Testis (tissue), 3 donors: Measurements from ENCODE around the gene CKS2. TPM values are rescaled to one million over a fixed set of nuclear protein-coding genes. Genes with fewer than 3 reads are reported as not detected.

ENCODE experiments used
- DNase-seq: peaks from one replicate; pipeline ENCODE4 v3.0.0-alpha.2; 2019
- H3K27ac ChIP-seq, 2 donors: fragments of 200-600 bp; sonication (generic); one replicate each; pipeline ENCODE4 v1.5.1; 2019
- H3K27me3 ChIP-seq: fragments of 200-600 bp; sonication (generic); one replicate; pipeline ENCODE4 v1.5.1; 2019
- H3K36me3 ChIP-seq: fragments of 200-600 bp; sonication (generic); one replicate; pipeline ENCODE4 v1.5.1; 2017; ENCODE audit warnings: low read depth; ENCODE audit errors: missing control alignments
- H3K4me1 ChIP-seq: fragments of 200-600 bp; sonication (generic); one replicate; pipeline ENCODE4 v1.5.1; 2019
- H3K4me3 ChIP-seq, 2 donors: fragments of 200-600 bp; sonication (generic); one replicate each; pipeline ENCODE4 v1.5.1; 2017 to 2019
- H3K9me3 ChIP-seq: fragments of 200-600 bp; sonication (generic); one replicate; pipeline ENCODE4 v1.5.1; 2017
- POLR2A ChIP-seq: fragments of 450-650 bp; IDR thresholded peaks from one replicate; pipeline ENCODE4 v1.6.1; 2017; ENCODE audit warnings: antibody characterized with exemption, mild to moderate bottlenecking, moderate library complexity
- WGBS, 2 donors: methylation state at CpG; one replicate each; pipeline ENCODE4 v1.1.5; 2018; 5-methylcytosine and 5-hydroxymethylcytosine counted together
- intact Hi-C: fragments of 100-400 bp; cut with DNase I; formaldehyde crosslinking; loops from one replicate; pipeline ENCODE4 v1.15.1; 2023; ENCODE audit warnings: low total_unique reads
- polyA plus RNA-seq: library from polyadenylated mRNA; stranded (reverse); fragments of 350-450 nt; fragmentation: Illumina TruSeq; extraction: RNeasy Lipid Tissue Mini Kit (QIAGEN cat#74804); gene quantifications from one replicate; pipeline ENCODE4 v1.2.3, GENCODE V29; 2014; ENCODE audit warnings: low read depth, low replicate concordance; ENCODE audit not compliant: insufficient read depth
- total RNA-seq, 2 donors: library from RNA; depleted of rRNA; stranded (reverse); fragments of >200 nt; gene quantifications; one replicate each; pipeline ENCODE4 v1.2.3, GENCODE V29; 2016
- TF ChIP-seq, protein P1 (sequence below), 3 experiments: fragments of 450-650 bp in 2 of 3; fragments of 200-600 bp in 1 of 3; sonication (generic) in 1 of 3; IDR thresholded peaks; one replicate each; pipeline ENCODE4 v1.5.1; 2016 to 2019; ENCODE audit warnings: antibody characterized with exemption in 3 of 3, mild to moderate bottlenecking in 2 of 3, moderate library complexity in 1 of 3

Gene CKS2
- total and polyA plus RNA-seq, 3 donors from 2014 or later: 200 to 415 (median 222) TPM

DNA sequence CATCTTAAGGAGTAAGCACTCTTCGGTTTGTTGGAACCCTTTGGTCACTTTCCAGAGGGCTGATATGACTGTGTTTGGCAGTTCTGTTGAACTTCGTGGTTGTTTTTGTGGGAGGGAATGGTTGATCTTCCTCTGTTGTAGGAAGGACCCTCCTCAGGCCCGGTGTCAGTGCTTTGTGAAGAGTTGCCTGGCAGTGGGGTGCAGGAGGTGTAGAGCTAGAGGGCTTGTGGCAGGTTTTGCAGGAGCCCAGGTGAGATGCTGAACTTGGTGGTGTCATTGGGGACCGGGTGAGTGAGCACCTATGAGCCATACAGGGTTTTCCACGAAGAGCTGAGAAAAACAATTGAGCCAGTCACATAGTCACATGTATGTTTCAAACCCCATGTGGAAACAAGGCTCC is 34.5 kb downstream of the CKS2 start:
- no peak for DNase-seq
- no peak for TF ChIP-seq POLR2A
- TF ChIP-seq, protein P1, sequence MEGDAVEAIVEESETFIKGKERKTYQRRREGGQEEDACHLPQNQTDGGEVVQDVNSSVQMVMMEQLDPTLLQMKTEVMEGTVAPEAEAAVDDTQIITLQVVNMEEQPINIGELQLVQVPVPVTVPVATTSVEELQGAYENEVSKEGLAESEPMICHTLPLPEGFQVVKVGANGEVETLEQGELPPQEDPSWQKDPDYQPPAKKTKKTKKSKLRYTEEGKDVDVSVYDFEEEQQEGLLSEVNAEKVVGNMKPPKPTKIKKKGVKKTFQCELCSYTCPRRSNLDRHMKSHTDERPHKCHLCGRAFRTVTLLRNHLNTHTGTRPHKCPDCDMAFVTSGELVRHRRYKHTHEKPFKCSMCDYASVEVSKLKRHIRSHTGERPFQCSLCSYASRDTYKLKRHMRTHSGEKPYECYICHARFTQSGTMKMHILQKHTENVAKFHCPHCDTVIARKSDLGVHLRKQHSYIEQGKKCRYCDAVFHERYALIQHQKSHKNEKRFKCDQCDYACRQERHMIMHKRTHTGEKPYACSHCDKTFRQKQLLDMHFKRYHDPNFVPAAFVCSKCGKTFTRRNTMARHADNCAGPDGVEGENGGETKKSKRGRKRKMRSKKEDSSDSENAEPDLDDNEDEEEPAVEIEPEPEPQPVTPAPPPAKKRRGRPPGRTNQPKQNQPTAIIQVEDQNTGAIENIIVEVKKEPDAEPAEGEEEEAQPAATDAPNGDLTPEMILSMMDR (IDR thresholded peaks at IDR 0.05): no peak
- Histone ChIP-seq H3K4me3 (no peak overlapping the region), H3K36me3 (no peaks in the 10 kb centered on the region), H3K4me1 (no peaks in the 10 kb centered on the region), H3K9me3 (no peaks in the 10 kb centered on the region), H3K27ac (no peak overlapping the region), H3K27me3 (no peaks in the 10 kb centered on the region)
- intact Hi-C loops: no loop called here
- 90 to 98% methylated on average over 5 of the region's 5 CpGs for WGBS, 2 donors

DNA sequence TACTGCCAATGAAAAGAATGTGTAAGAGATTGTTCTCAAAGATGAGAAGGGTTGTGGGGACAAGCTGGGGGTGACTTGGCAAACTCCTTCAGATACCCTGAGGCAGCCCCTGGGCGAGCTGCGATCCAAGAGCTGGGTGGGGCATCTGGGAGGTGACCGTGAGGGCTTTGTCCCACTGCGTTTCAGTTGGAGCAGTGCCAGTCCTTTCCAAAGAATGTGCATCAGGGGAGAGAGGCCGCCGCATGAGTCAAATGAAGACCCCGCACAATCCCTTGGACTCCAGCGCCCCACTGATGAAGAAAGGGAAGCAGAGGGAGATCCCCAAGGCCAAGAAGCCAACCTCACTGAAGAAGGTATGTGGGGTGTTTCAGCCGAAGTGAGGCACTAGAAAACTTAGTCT is 35.7 kb downstream of the CKS2 start:
- WGBS, 2 donors: 48 to 80% methylated on average over 9 of the region's 9 CpGs
- H3K9me3 ChIP-seq: no peaks in the 10 kb centered on the region
- H3K4me3 ChIP-seq: no peak overlapping the region
- H3K4me1 ChIP-seq: no peaks in the 10 kb centered on the region
- H3K36me3 ChIP-seq: no peaks in the 10 kb centered on the region
- intact Hi-C loops: no loop called here
- TF ChIP-seq, protein P1 (IDR thresholded peaks at IDR 0.05): no peak
- H3K27ac ChIP-seq: no peak overlapping the region
- DNase-seq: no peak
- H3K27me3 ChIP-seq: no peaks in the 10 kb centered on the region

DNA sequence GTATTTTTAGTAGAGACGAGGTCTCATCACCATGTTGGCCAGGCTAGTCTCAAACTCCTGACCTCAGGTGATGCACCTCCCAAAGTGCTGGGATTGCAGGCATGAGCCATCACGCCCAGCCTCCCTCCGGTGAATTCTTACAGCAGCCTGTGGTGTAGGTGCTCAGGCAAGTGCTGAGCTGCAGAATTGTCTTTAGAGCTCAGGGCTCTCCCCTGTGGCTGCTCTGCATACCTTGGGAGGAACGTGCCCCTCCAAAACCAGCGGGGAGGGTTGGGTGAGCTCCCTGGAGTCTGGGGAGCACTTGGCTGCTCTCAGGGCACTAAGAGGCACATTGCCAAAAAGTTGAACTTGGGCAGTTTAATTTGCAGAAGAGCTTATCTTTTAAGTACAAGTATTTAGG is 36.7 kb downstream of the CKS2 start:
- intact Hi-C loops: no loop called here
- DNase-seq: no peak
- TF ChIP-seq POLR2A: no peak
- TF ChIP-seq, protein P1 (IDR thresholded peaks at IDR 0.05): no peak
- 89 to 100% methylated on average over 5 of the region's 5 CpGs for WGBS, 2 donors
- Histone ChIP-seq H3K4me3 (no peak overlapping the region), H3K4me1 (no peaks in the 10 kb centered on the region), H3K27me3 (no peaks in the 10 kb centered on the region), H3K9me3 (no peaks in the 10 kb centered on the region), H3K36me3 (no peaks in the 10 kb centered on the region), H3K27ac (no peak overlapping the region)

DNA sequence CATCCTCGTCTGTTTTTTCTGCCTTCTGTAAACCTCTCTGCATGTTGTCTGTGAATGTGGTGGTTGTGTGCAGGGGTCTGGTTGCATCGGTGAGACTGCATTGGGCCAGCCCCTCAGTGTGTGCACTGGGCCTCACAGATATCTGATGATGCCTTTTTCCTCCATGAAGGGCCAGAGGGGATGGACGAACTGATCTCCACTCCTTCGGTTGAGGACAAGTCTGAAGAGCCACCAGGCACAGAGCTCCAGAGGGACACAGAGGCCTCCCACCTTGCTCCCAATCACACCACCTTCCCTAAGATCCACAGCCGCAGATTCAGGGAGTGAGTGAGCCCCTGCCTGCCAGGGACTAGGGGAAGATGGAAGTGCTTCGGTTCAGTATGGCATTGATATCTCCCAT is 38.6 kb downstream of the CKS2 start:
- H3K4me1 ChIP-seq: peaks cover 11% of the 10 kb centered on the region
- TF ChIP-seq, protein P1 (IDR thresholded peaks at IDR 0.05): no peak
- TF ChIP-seq POLR2A: no peak
- no peaks in the 10 kb centered on the region for H3K36me3 ChIP-seq
- WGBS, 2 donors: 91 to 97% methylated on average over 4 to 6 of the region's 6 CpGs
- no peak overlapping the region for H3K27ac ChIP-seq
- no peaks in the 10 kb centered on the region for H3K9me3 ChIP-seq
- no peaks in the 10 kb centered on the region for H3K27me3 ChIP-seq
- DNase-seq: no peak
- H3K4me3 ChIP-seq: no peak overlapping the region
- intact Hi-C loops: no loop called here

DNA sequence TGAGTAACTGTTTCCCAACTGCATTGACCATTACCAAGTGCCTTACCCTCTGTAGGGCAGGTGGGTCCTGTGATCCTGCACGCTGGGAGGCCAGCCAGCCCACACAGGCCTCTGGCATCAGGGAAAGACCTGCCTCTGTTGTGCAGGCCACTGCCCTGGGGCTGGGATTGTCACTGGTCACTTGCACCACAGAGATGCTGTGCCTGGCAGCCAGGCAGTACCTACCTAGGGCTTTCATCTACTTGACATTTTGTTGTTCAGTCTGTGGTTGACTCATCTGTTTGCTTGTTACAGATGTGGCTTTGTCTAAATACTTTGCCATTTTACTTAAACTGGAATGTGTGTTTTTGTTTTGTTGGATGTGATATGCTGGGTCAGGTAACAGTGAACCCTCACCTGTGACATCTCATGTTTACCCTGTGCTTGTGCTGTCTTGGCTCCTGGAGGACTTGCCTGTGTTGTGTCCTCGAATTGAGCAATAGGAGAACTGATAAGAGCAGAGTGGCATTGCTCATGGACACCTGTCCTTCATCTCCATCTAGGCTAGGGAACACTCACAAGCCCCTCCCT is 40.1 kb downstream of the CKS2 start:
- H3K9me3 ChIP-seq: no peaks in the 10 kb centered on the region
- TF ChIP-seq, protein P1 (IDR thresholded peaks at IDR 0.05): no peak
- no peak for TF ChIP-seq POLR2A
- no peaks in the 10 kb centered on the region for H3K27me3 ChIP-seq
- DNase-seq: no peak
- intact Hi-C loops: no loop called here
- H3K27ac ChIP-seq: no peak overlapping the region
- 88% methylated on average over 2 of the region's 2 CpGs for WGBS, 2 donors
- no peaks in the 10 kb centered on the region for H3K36me3 ChIP-seq
- H3K4me1 ChIP-seq: peaks cover 11% of the 10 kb centered on the region
- H3K4me3 ChIP-seq: no peak overlapping the region
